ENCODE measurements around the gene TMEM132C. TPM values are rescaled to one million over a fixed set of nuclear protein-coding genes. Genes with fewer than 3 reads are reported as not detected.

The TMEM132C gene
- total RNA-seq, 1 donor from 2014 or later: not detected

- DNase-seq (ENCODE audit: extremely low read depth, low read depth, low spot score): no peak
Measured at GRCh38 chr12:128543971-128544370, 277.0 kb downstream of the TMEM132C start.

- no peak for DNase-seq (ENCODE audit: extremely low read depth, low read depth, low spot score)
Measured at GRCh38 chr12:128548949-128549348, 282.0 kb downstream of the TMEM132C start.

- no peak for DNase-seq (ENCODE audit: extremely low read depth, low read depth, low spot score)
Measured at GRCh38 chr12:128549601-128550218, 282.7 kb downstream of the TMEM132C start.

- no peak for DNase-seq (ENCODE audit: extremely low read depth, low read depth, low spot score)
Measured at GRCh38 chr12:128551266-128551665, 284.3 kb downstream of the TMEM132C start.

GRCh38 chr12:128554546-128555304, 287.8 kb downstream of the TMEM132C start:
- DNase-seq (ENCODE audit: extremely low read depth, low read depth, low spot score): no peak

- DNase-seq (ENCODE audit: extremely low read depth, low read depth, low spot score): no peak
Measured at GRCh38 chr12:128557231-128557630, 290.3 kb downstream of the TMEM132C start.

GRCh38 chr12:128564956-128565355, 298.0 kb downstream of the TMEM132C start:
- DNase-seq (ENCODE audit: extremely low read depth, low read depth, low spot score): no peak

GRCh38 chr12:128567730-128568129, 300.8 kb downstream of the TMEM132C start:
- DNase-seq (ENCODE audit: extremely low read depth, low read depth, low spot score): no peak

GRCh38 chr12:128570191-128571065, 303.5 kb downstream of the TMEM132C start:
- no peak for DNase-seq (ENCODE audit: extremely low read depth, low read depth, low spot score)

- DNase-seq (ENCODE audit: extremely low read depth, low read depth, low spot score): no peak
Measured at GRCh38 chr12:128571906-128572810, 305.2 kb downstream of the TMEM132C start.

GRCh38 chr12:128573907-128574306, 306.9 kb downstream of the TMEM132C start:
- no peak for DNase-seq (ENCODE audit: extremely low read depth, low read depth, low spot score)

- DNase-seq (ENCODE audit: extremely low read depth, low read depth, low spot score): no peak
Measured at GRCh38 chr12:128578045-128578444, 311.1 kb downstream of the TMEM132C start.

- no peak for DNase-seq (ENCODE audit: extremely low read depth, low read depth, low spot score)
Measured at GRCh38 chr12:128581321-128581761, 314.4 kb downstream of the TMEM132C start.

GRCh38 chr12:128583453-128583852, 316.5 kb downstream of the TMEM132C start:
- no peak for DNase-seq (ENCODE audit: extremely low read depth, low read depth, low spot score)

- no peak for DNase-seq (ENCODE audit: extremely low read depth, low read depth, low spot score)
Measured at GRCh38 chr12:128586451-128587029, 319.6 kb downstream of the TMEM132C start.

- no peak for DNase-seq (ENCODE audit: extremely low read depth, low read depth, low spot score)
Measured at GRCh38 chr12:128587918-128588317, 320.9 kb downstream of the TMEM132C start.

- DNase-seq (ENCODE audit: extremely low read depth, low read depth, low spot score): no peak
Measured at GRCh38 chr12:128592220-128592744, 325.3 kb downstream of the TMEM132C start.

GRCh38 chr12:128594521-128594920, 327.6 kb downstream of the TMEM132C start:
- no peak for DNase-seq (ENCODE audit: extremely low read depth, low read depth, low spot score)

GRCh38 chr12:128595609-128596008, 328.6 kb downstream of the TMEM132C start:
- no peak for DNase-seq (ENCODE audit: extremely low read depth, low read depth, low spot score)

GRCh38 chr12:128600886-128601285, 333.9 kb downstream of the TMEM132C start:
- no peak for DNase-seq (ENCODE audit: extremely low read depth, low read depth, low spot score)
